ENCODE measurements around the gene KLRD1. TPM values are rescaled to one million over a fixed set of nuclear protein-coding genes. Genes with fewer than 3 reads are reported as not detected.
A peak's percentile ranks its signal among the peaks of the same experiment; 100 is the strongest.
"Not testable (repeated sequence)": the region's sequence is repeated elsewhere in the genome, so short reads cannot be mapped to it uniquely, and the experiment has no call there.

Gene KLRD1
- total RNA-seq, 3 donors from 2014 or later: 2.3 to 3.7 (median 3.6) TPM

DNA sequence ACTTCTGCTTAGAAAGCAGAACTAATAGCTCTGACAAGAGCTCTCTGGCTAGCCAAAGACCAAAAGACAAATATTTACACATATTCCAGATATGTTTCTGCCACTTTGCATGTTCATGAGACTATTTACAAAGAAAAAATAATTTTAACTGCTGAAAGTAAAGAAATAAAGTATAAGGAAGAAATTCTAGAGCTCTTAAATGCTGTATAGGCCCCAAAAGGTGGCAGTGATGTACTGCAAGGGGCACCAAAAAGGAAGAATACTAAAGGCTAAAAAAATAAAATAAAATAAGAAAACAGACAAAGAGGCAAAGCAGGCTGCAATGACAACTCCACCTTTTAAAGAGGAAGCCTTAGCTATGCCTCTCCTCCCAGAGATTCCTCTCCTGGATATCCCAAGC, 59.2 kb downstream of the KLRD1 start:
- TF ChIP-seq, protein P1, sequence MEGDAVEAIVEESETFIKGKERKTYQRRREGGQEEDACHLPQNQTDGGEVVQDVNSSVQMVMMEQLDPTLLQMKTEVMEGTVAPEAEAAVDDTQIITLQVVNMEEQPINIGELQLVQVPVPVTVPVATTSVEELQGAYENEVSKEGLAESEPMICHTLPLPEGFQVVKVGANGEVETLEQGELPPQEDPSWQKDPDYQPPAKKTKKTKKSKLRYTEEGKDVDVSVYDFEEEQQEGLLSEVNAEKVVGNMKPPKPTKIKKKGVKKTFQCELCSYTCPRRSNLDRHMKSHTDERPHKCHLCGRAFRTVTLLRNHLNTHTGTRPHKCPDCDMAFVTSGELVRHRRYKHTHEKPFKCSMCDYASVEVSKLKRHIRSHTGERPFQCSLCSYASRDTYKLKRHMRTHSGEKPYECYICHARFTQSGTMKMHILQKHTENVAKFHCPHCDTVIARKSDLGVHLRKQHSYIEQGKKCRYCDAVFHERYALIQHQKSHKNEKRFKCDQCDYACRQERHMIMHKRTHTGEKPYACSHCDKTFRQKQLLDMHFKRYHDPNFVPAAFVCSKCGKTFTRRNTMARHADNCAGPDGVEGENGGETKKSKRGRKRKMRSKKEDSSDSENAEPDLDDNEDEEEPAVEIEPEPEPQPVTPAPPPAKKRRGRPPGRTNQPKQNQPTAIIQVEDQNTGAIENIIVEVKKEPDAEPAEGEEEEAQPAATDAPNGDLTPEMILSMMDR (IDR thresholded peaks at IDR 0.05): no peak
- Histone ChIP-seq H3K9me3 (no peaks in the 10 kb centered on the region), H3K36me3 (ENCODE audit: low read depth) (no peaks in the 10 kb centered on the region), H3K4me3 (no peak overlapping the region), H3K4me1 (ENCODE audit: low read depth) (peaks cover 24% of the 10 kb centered on the region)
- no peak for DNase-seq
- intact Hi-C loops (cut with DNase I, micrococcal nuclease): no loop called here
- no peak for ATAC-seq

DNA sequence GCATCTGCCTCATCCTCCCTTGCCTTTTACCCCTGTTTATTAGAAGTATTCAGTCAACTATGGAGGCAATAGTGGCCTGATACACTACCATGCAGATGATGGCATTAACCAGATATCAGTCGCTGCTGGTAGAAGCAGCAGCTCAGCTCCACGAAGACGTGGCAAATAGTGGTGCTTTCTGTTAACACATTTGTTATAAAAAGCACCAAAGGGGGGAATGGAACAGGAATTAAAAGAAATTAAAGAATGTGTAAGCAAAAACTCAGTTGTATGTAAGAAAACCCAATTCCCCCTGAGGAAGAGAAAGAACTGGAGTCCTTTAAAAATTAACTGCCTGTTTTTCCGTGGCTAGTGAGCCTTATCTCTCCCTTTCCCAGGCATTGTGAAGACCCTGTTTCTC, 60.0 kb downstream of the KLRD1 start:
- H3K4me3 ChIP-seq; intact Hi-C loops (cut with DNase I, micrococcal nuclease); ATAC-seq; H3K36me3 ChIP-seq (ENCODE audit: low read depth); DNase-seq; H3K9me3 ChIP-seq: not testable (repeated sequence)
- H3K4me1 ChIP-seq (ENCODE audit: low read depth): peaks cover 25% of the 10 kb centered on the region

DNA sequence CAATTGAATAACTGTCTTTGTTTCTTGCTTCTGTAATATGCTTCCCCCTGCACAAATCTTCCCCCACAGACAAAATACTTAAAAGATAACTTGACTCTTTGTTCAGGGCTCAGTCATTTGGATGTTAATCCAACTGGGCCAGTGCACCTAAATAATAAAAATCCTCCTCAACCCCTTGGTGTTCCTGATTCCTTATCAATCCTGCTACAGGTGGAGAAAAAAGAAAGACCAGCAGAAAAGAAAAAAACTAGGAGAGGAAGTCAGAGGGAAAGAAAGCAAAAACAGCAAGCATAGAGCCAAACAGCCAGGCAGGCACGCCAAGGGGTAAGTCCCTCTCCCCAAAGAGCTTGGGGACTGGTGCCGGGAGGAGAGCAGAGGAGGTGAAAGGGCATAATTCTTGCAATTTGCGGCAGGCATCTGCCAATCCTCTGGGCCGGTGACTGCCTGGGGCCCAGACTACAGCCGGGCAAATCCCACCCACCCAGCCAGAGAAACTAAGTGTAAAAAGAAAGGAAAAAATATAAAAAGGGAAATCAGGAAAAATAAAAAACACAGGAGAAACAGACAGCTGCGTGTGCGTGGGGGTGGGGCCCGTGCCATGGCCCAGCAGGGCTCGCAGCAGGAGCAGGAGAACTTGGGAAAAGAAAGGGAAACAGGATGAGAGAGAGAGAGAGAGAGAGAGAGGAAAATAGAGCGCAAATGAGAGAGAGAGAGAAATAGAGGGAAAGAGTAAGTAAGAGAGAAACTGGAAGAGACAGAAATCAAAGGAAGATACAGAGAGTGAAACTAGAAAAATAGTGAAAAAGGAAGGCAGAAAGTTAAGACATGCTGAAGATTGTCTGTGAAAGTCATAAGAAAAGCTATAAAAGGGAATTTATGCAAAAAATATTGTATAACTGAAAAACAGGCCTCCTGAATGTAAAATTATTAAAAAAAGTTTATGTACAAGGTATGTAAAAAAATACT, 60.8 kb downstream of the KLRD1 start:
- intact Hi-C loops (cut with DNase I, micrococcal nuclease): no loop called here
- peaks cover 30% of the 10 kb centered on the region for H3K4me1 ChIP-seq (ENCODE audit: low read depth)
- no peak overlapping the region for H3K4me3 ChIP-seq
- H3K9me3 ChIP-seq: no peaks in the 10 kb centered on the region
- ATAC-seq (no peak), DNase-seq (no peak)
- H3K36me3 ChIP-seq (ENCODE audit: low read depth): no peaks in the 10 kb centered on the region
- TF ChIP-seq, protein P1 (IDR thresholded peaks at IDR 0.05): no peak

DNA sequence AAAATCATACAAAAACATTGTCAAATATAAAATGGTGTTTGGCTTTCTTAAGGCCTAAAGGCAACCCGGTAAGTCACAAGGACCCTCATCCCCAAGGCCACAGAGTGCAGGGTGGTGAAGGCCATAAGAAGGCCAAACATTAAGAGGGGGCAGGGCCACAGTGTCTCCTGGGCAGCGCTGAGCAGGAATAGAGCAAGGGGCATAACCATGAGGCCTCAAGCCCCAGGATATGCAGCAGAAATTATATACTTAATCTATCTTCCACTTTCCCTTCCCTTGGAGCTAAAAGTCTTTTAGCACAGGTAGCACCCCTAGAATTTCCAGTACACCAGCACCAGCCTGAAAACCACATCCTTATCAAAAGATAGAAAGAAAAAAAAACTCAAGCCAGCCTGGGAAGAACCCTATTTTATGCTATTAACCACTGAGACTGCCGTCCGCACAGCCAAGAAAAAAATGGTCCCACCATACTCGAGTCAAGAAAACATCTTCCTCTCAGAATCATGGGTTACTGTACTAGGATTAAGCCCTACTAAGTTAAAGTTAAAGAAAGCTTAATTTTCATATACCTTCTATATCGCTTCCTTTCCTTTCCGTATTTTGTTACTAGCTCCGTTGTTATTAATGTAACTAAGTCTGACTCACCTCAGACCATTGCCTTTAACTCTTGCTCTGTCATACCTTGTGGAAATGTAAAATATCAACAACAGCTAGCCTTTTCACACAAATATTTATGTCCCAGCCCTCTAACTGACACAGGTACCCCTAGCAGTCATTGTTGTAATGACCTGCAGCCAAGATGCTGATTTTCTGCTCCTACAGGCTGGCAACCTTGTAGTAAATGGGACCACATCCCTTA, 62.1 kb downstream of the KLRD1 start:
- H3K4me1 ChIP-seq (ENCODE audit: low read depth): peaks cover 25% of the 10 kb centered on the region
- no peaks in the 10 kb centered on the region for H3K9me3 ChIP-seq
- TF ChIP-seq, protein P1 (IDR thresholded peaks at IDR 0.05): no peak
- no peak for ATAC-seq
- H3K4me3 ChIP-seq: no peak overlapping the region
- no peaks in the 10 kb centered on the region for H3K36me3 ChIP-seq (ENCODE audit: low read depth)
- intact Hi-C loops (cut with DNase I, micrococcal nuclease): no loop called here
- no peak for DNase-seq

DNA sequence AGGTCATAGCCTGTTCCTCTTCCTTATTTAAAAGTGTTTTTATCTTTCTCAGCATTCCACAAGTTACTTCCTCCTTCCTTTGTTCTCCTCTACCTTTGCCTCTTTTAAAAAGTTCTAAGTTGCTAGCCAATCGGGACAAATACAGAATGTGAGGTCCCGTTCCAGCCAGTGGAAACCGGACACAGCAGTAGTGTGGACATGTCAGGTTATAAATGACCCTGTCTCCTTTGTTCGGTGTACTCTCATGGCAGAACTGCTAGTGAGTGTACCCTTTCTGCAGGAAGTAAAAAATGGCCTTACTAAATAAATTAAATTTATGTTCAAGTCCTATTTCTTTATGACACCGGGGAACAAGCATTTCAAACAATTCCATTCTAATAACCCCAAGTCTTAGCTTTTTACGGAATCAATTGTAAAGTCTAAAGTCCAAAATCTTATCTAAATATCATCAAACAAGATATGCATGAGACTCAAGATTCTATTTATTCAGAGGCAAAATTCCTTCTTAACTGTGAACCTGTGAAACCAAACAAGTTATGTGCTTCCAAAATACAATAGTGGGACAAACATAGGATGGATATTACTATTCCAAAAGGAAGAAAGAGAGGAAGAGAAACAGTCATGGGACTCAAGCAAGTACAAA, 64.3 kb downstream of the KLRD1 start:
- intact Hi-C loops (cut with DNase I, micrococcal nuclease); H3K4me3 ChIP-seq; H3K36me3 ChIP-seq (ENCODE audit: low read depth); H3K9me3 ChIP-seq: not testable (repeated sequence)
- peak; percentile 77 for ATAC-seq
- H3K4me1 ChIP-seq (ENCODE audit: low read depth): peaks cover 18% of the 10 kb centered on the region
- peak in 1 of 3 donors; percentile 34 for DNase-seq

DNA sequence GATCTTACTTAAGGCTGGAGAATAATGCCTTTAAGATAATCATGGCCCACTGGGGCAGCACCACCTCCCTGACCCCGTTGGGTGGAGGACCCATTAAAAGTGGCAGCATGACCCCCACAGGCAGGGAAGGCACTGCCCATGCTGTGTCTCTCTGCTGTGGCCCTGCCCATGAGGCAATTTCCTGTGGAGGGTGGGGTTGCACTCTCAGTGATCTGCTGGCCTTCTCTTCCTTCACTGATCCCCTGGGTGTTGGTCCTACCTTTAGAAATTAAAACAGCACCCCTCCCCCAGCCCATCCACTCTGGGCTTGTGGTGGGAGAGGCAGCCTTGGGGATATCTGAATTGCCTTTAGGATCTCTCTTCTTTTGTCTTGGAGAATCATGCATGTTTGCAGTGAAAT, 64.9 kb downstream of the KLRD1 start:
- Histone ChIP-seq H3K36me3 (ENCODE audit: low read depth) (no peaks in the 10 kb centered on the region), H3K9me3 (no peaks in the 10 kb centered on the region), H3K4me3 (no peak overlapping the region), H3K4me1 (ENCODE audit: low read depth) (peaks cover 18% of the 10 kb centered on the region)
- peak; percentile 73 to 78 (median 73) for DNase-seq
- ATAC-seq: peak; percentile 98
- TF ChIP-seq, protein P1 (IDR thresholded peaks at IDR 0.05): no peak
- intact Hi-C loops (cut with DNase I, micrococcal nuclease): no loop called here

Measured in mucosa of descending colon (tissue), 3 donors.